Gastrocnemius medialis (tissue), 4 donors: ENCODE measurements around the gene KCNC1.

ENCODE experiments used
- POLR2A ChIP-seq, 2 donors: fragments of 450-650 bp; IDR thresholded peaks; one replicate each; pipeline ENCODE4 v1.6.1; 2017; ENCODE audit warnings: antibody characterized with exemption in 2 of 2, mild to moderate bottlenecking in 2 of 2, moderate library complexity in 2 of 2
- TF ChIP-seq, protein P1 (sequence below), 5 experiments: fragments of 450-650 bp in 3 of 5; fragments of 200-600 bp in 2 of 5; sonication (generic) in 2 of 5; IDR thresholded peaks in 4 of 5; conservative IDR thresholded peaks in 1 of 5; 1 replicate in 4 of 5; 2 replicates in 1 of 5; pipeline ENCODE4 v1.5.1; 2016 to 2019; ENCODE audit warnings: antibody characterized with exemption in 5 of 5, mild to moderate bottlenecking in 3 of 5, moderate library complexity in 3 of 5

DNA sequence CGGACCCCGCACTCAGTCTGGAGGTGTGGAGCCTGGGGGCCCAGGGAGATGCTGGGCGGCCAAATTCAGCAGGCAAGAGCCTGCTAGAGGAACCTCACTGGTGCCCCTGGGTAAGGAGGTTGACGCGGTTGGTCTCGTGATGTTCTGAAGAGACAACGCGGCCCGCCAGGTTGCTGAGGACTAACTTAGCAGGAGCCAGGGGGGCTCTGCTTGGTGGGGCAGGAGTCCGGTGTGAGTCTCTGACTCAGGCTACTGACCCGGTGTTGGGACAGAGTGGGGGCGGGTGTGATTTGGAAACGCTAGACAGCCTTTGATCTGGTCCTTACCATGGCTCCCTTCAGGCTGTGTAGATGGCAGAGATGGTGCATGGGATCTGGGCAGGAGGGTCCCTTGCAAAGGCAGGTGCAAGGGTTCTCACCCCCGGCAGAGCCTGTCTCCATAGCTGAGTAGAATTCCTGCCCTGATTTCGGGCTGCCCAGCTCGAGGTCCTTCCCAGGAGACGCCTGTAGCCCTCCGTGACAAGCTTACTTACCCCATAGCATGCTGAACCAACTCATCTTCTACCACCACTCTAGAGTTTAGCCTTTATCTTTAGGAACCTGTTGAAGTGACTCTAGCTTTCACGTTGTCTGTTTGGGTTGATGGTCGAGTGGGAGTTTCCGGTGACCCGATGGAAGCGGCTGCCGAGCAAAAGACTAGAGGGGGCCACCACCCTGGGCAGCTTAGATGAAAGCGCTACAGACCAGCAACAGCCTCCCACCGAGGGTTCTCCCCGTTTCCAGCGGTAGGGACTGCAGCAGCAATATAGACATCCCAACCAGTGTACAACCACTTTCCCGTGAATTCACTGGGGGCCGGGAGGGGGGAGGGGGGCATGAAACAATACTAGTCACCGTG is 38.4 kb downstream of the KCNC1 start:
- TF ChIP-seq, protein P1, sequence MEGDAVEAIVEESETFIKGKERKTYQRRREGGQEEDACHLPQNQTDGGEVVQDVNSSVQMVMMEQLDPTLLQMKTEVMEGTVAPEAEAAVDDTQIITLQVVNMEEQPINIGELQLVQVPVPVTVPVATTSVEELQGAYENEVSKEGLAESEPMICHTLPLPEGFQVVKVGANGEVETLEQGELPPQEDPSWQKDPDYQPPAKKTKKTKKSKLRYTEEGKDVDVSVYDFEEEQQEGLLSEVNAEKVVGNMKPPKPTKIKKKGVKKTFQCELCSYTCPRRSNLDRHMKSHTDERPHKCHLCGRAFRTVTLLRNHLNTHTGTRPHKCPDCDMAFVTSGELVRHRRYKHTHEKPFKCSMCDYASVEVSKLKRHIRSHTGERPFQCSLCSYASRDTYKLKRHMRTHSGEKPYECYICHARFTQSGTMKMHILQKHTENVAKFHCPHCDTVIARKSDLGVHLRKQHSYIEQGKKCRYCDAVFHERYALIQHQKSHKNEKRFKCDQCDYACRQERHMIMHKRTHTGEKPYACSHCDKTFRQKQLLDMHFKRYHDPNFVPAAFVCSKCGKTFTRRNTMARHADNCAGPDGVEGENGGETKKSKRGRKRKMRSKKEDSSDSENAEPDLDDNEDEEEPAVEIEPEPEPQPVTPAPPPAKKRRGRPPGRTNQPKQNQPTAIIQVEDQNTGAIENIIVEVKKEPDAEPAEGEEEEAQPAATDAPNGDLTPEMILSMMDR (IDR thresholded peaks at IDR 0.05 in 4 of 5, conservative IDR thresholded peaks at IDR 0.05 in 1 of 5) = no peak
- no peak for TF ChIP-seq POLR2A (IDR thresholded peaks at IDR 0.05)
